Neuronal stem cell (in vitro differentiated cells): ENCODE data around the gene NAP1L4.

Experiments
- DNase-seq: peaks from one replicate; pipeline ENCODE4 v3.0.0-alpha.2; 2013; ENCODE audit warnings: low spot score
- H2AFZ ChIP-seq: one replicate; pipeline ENCODE4 v1.6.1; 2013; ENCODE audit warnings: mild to moderate bottlenecking, low read length, inconsistent platforms
- H2AK5ac ChIP-seq: 2 replicates; pipeline ENCODE4 v1.6.1; 2013; ENCODE audit warnings: low read depth, mild to moderate bottlenecking, inconsistent platforms, low read length, moderate library complexity, mixed read lengths
- H2BK120ac ChIP-seq: 2 replicates; pipeline ENCODE4 v1.6.1; 2013; ENCODE audit warnings: low read depth, mild to moderate bottlenecking, inconsistent platforms, low read length, moderate library complexity, mixed read lengths
- H2BK12ac ChIP-seq: one replicate; pipeline ENCODE4 v1.6.1; 2013; ENCODE audit warnings: low read length, inconsistent platforms
- H2BK15ac ChIP-seq: 2 replicates; pipeline ENCODE4 v1.6.1; 2013; ENCODE audit warnings: mild to moderate bottlenecking, low read length, inconsistent platforms, mixed read lengths
- H2BK5ac ChIP-seq: one replicate; pipeline ENCODE4 v1.6.1; 2013; ENCODE audit warnings: inconsistent platforms, mild to moderate bottlenecking, low read length, moderate library complexity
- H3K14ac ChIP-seq: one replicate; pipeline ENCODE4 v1.6.1; 2013; ENCODE audit warnings: low read length, inconsistent platforms
- H3K18ac ChIP-seq: 2 replicates; pipeline ENCODE4 v1.6.1; 2013; ENCODE audit warnings: low read length, inconsistent platforms
- H3K23ac ChIP-seq: 2 replicates; pipeline ENCODE4 v1.6.1; 2013; ENCODE audit warnings: low read depth, mild to moderate bottlenecking, mixed read lengths, low read length, inconsistent platforms; ENCODE audit not compliant: poor library complexity
- H3K27ac ChIP-seq: replicated peaks from 3 replicates; pipeline ENCODE4 v1.5.1; 2013; ENCODE audit warnings: low read length, inconsistent platforms
- H3K27me3 ChIP-seq, 3 experiments: 2 replicates each; pipeline ENCODE4 v1.6.1; 2013; ENCODE audit warnings: low read length in 3 of 3, mild to moderate bottlenecking in 2 of 3, inconsistent platforms in 1 of 3, low read depth in 1 of 3, mixed read lengths in 1 of 3, moderate library complexity in 1 of 3; ENCODE audit not compliant: control insufficient read depth in 3 of 3, insufficient read depth in 3 of 3
- H3K36me3 ChIP-seq, 2 donors: replicated peaks in 1 of 2; 2 replicates each; pipeline ENCODE4 v1.6.1; 2013; ENCODE audit warnings: low read length in 2 of 2; ENCODE audit not compliant: control insufficient read depth in 2 of 2, insufficient read depth in 2 of 2
- H3K4ac ChIP-seq: 2 replicates; pipeline ENCODE4 v1.6.1; 2013; ENCODE audit warnings: inconsistent platforms, mild to moderate bottlenecking, low read length, moderate library complexity
- H3K4me1 ChIP-seq, 2 donors: 1 replicate in 1 of 2; 2 replicates in 1 of 2; pipeline ENCODE4 v1.6.1; 2013; ENCODE audit warnings: low read length in 2 of 2, low read depth in 1 of 2; ENCODE audit not compliant: control insufficient read depth in 2 of 2, insufficient read depth in 1 of 2
- H3K4me2 ChIP-seq: one replicate; pipeline ENCODE4 v1.6.1; 2013; ENCODE audit warnings: mild to moderate bottlenecking, low read length, inconsistent platforms; ENCODE audit not compliant: insufficient read depth, poor library complexity, severe bottlenecking
- H3K4me3 ChIP-seq, 2 donors: 2 replicates each; pipeline ENCODE4 v1.5.1; 2013; ENCODE audit warnings: low read length in 2 of 2, mild to moderate bottlenecking in 2 of 2, inconsistent platforms in 1 of 2, moderate library complexity in 1 of 2
- H3K79me1 ChIP-seq: one replicate; pipeline ENCODE4 v1.6.1; 2013; ENCODE audit warnings: low read depth, mild to moderate bottlenecking, inconsistent platforms, low read length, moderate library complexity
- H3K9ac ChIP-seq: one replicate; pipeline ENCODE4 v1.6.1; 2013; ENCODE audit warnings: mild to moderate bottlenecking, low read depth, low read length, inconsistent platforms; ENCODE audit not compliant: poor library complexity
- H3K9me3 ChIP-seq, 2 donors: replicated peaks in 1 of 2; 2 replicates each; pipeline versions ENCODE3 to v1.6.1; 2013; ENCODE audit warnings: low read length in 2 of 2, mild to moderate bottlenecking in 2 of 2, inconsistent platforms in 1 of 2, low read depth in 1 of 2, mixed read lengths in 1 of 2, moderate library complexity in 1 of 2; ENCODE audit not compliant: control insufficient read depth in 2 of 2, insufficient read depth in 1 of 2
- H4K8ac ChIP-seq: one replicate; pipeline ENCODE4 v1.6.1; 2013; ENCODE audit warnings: low read depth, mild to moderate bottlenecking, inconsistent platforms, low read length, moderate library complexity
- H4K91ac ChIP-seq: one replicate; pipeline ENCODE4 v1.6.1; 2013; ENCODE audit warnings: low read length, low read depth, mild to moderate bottlenecking, inconsistent platforms; ENCODE audit not compliant: poor library complexity
- WGBS, 2 donors: extraction: QIAGEN DNeasy Blood & Tissue Kit; methylation state at CpG; one replicate each; pipeline ENCODE4 v1.1.7; 2013; ENCODE audit warnings: missing lambda C conversion rate in 2 of 2, mixed read lengths in 1 of 2; ENCODE audit not compliant: insufficient read length in 2 of 2, insufficient replicate concordance in 1 of 2; ENCODE audit errors: extremely low coverage in 2 of 2; 5-methylcytosine and 5-hydroxymethylcytosine counted together

NAP1L4 gene

GRCh38 chr11:2919837-2920236 lies 72.3 kb downstream of the NAP1L4 start:
- no CpG with 5 or more reads among the region's 13 CpGs for WGBS, 2 donors
- Histone ChIP-seq H3K4ac (no peak overlapping the region), H3K4me2 (no peak overlapping the region), H2BK12ac (no peak overlapping the region), H2AFZ (no peak overlapping the region), H2AK5ac (peak overlapping the region; percentile 81), H2BK5ac (no peak overlapping the region), H3K36me3 (no peaks in the 10 kb centered on the region), H2BK15ac (peak overlapping the region; percentile 58), H4K8ac (no peak overlapping the region), H3K4me3 (no peak overlapping the region), H3K27ac (no peak overlapping the region), H3K79me1 (no peaks in the 10 kb centered on the region), H4K91ac (peak overlapping the region; percentile 53), H3K27me3 (no peaks in the 10 kb centered on the region), H2BK120ac (no peak overlapping the region), H3K4me1 (peaks cover 0 to 2% of the 10 kb centered on the region in 2 donors), H3K9ac (no peak overlapping the region), H3K9me3 (no peaks in the 10 kb centered on the region), H3K23ac (no peak overlapping the region), H3K18ac (no peak overlapping the region), H3K14ac (no peak overlapping the region)
- no peak for DNase-seq

DNA sequence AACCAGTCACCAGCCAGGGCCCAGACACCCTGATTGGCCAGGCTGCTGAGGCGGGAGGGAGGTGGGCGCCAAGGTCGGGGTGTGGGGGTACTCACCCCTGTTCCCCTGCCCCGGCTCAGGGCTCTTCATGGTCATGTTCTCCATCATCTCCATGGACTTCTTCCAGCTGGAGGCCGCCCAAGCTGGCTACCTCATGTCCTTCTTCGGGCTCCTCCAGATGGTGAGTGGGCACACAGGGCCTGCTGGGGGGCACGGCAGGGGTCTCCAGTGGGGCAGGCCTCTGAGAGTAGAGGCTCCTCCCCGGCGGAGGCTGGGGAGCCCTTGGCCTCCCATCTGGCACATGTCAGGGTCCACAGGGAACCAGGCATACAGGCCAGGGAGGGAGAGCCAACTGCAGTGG lies 72.9 kb downstream of the NAP1L4 start:
- peak overlapping the region; percentile 58 for H2BK15ac ChIP-seq
- H4K91ac ChIP-seq: peak overlapping the region; percentile 53
- no peak overlapping the region for H2BK120ac ChIP-seq
- H3K23ac ChIP-seq: no peak overlapping the region
- no peak overlapping the region for H2AFZ ChIP-seq
- H3K27me3 ChIP-seq: no peaks in the 10 kb centered on the region
- H3K4me2 ChIP-seq: no peak overlapping the region
- no peak overlapping the region for H3K4me3 ChIP-seq
- no CpG with 5 or more reads among the region's 9 CpGs for WGBS, 2 donors
- H4K8ac ChIP-seq: peak overlapping the region; percentile 82
- H3K4ac ChIP-seq: no peak overlapping the region
- no peak overlapping the region for H2BK5ac ChIP-seq
- peak overlapping the region; percentile 48 for H3K18ac ChIP-seq
- peak overlapping the region; percentile 81 for H2AK5ac ChIP-seq
- H3K14ac ChIP-seq: no peak overlapping the region
- H3K27ac ChIP-seq: no peak overlapping the region
- H3K9me3 ChIP-seq: no peaks in the 10 kb centered on the region
- peaks cover 0 to 2% of the 10 kb centered on the region in 2 donors for H3K4me1 ChIP-seq
- peak overlapping the region; percentile 58 for H2BK12ac ChIP-seq
- H3K36me3 ChIP-seq: no peaks in the 10 kb centered on the region
- no peaks in the 10 kb centered on the region for H3K79me1 ChIP-seq
- no peak for DNase-seq
- H3K9ac ChIP-seq: no peak overlapping the region

DNA sequence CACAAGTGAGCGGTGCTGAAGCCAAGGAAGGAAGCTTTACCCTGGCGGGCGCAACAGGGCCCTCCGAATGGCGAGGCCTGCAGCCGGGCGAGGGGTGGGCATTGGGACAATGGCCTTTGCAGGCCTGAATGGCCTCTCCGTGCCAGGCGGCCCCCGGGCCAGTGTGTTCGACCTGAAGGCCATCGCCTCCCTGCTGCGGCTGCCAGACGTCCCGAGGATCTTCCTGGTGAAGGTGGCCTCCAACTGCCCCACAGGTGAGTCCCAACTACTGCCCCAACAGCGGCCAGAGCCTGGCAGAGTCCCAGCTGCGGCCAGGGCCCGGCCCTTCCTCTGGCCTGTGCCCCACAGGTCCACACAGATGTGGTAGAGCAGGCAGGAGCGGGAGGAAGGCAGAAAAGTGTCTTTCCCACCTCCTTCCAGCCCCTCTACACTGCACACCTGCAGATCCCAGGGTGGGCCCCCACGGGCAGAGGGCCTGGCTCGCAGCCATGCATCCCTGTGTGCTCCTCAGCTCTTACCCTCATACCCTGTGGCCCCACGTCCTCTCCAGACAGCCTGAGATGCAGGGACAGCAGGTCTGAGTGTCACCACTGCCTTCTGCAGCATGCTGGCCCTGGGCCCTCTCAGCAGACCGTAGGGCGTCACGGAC lies 74.2 kb downstream of the NAP1L4 start:
- Histone ChIP-seq H2BK15ac (peak overlapping the region; percentile 64), H2AFZ (no peak overlapping the region), H3K23ac (peak overlapping the region; percentile 91), H3K27ac (no peak overlapping the region), H4K91ac (peak overlapping the region; percentile 72), H2BK120ac (no peak overlapping the region), H3K18ac (peak overlapping the region; percentile 64), H2BK12ac (peak overlapping the region; percentile 58), H3K4me1 (peaks cover 0 to 6% of the 10 kb centered on the region in 2 donors), H3K14ac (peak overlapping the region; percentile 71), H3K4me2 (no peak overlapping the region), H3K36me3 (no peaks in the 10 kb centered on the region), H2BK5ac (peak overlapping the region; percentile 66), H3K79me1 (no peaks in the 10 kb centered on the region), H3K9me3 (no peaks in the 10 kb centered on the region), H3K4me3 (no peak overlapping the region), H3K27me3 (no peaks in the 10 kb centered on the region), H3K9ac (peak overlapping the region; percentile 21), H3K4ac (peak overlapping the region; percentile 23), H2AK5ac (peak overlapping the region; percentile 84), H4K8ac (peak overlapping the region; percentile 43)
- no peak for DNase-seq
- WGBS, 2 donors: no CpG with 5 or more reads among the region's 25 CpGs

- no peaks in the 10 kb centered on the region for H3K27me3 ChIP-seq
- peak overlapping the region; percentile 80 for H3K18ac ChIP-seq
- peak overlapping the region; percentile 95 for H3K4ac ChIP-seq
- no peak for DNase-seq
- no peaks in the 10 kb centered on the region for H3K36me3 ChIP-seq
- H3K4me3 ChIP-seq: no peak overlapping the region
- no peak overlapping the region for H3K4me2 ChIP-seq
- peak overlapping the region; percentile 39 for H2BK5ac ChIP-seq
- H3K79me1 ChIP-seq: no peaks in the 10 kb centered on the region
- H2BK12ac ChIP-seq: peak overlapping the region; percentile 58
- peak overlapping the region; percentile 46 for H2AK5ac ChIP-seq
- H4K91ac ChIP-seq: no peak overlapping the region
- H3K27ac ChIP-seq: no peak overlapping the region
- WGBS, 2 donors: no CpG with 5 or more reads among the region's 16 CpGs
- H3K4me1 ChIP-seq: peaks cover 5 to 15% of the 10 kb centered on the region in 2 donors
- no peaks in the 10 kb centered on the region for H3K9me3 ChIP-seq
- H2AFZ ChIP-seq: no peak overlapping the region
- peak overlapping the region; percentile 31 for H2BK120ac ChIP-seq
- peak overlapping the region; percentile 38 for H3K14ac ChIP-seq
- H2BK15ac ChIP-seq: peak overlapping the region; percentile 64
- no peak overlapping the region for H4K8ac ChIP-seq
- H3K9ac ChIP-seq: no peak overlapping the region
- H3K23ac ChIP-seq: no peak overlapping the region
Observed at GRCh38 chr11:2916892-2917645, 75.1 kb downstream of the NAP1L4 start.
